Activated T-helper 2 cell treated with anti-CD3 and anti-CD28 coated beads, Interferon-gamma antibody, Interleukin-2, Interleukin-4, amounts not matched to agents 10 μg/mL and 5 μg/mL and 100 μg/mL, durations not matched to agents 14 hours and 24 hours and 36 hours (primary cell): ENCODE data around the gene ZNF391. TPM values are rescaled to one million over a fixed set of nuclear protein-coding genes. Genes with fewer than 3 reads are reported as not detected.
"Not testable (repeated sequence)": the region's sequence is repeated elsewhere in the genome, so short reads cannot be mapped to it uniquely, and the experiment has no call there.

Experiments
- DNase-seq: peaks from one replicate; pipeline ENCODE4 v3.0.0; 2021; ENCODE audit warnings: low spot score
- H3K27ac Mint-ChIP-seq: one replicate; pipeline ENCODE4 v1.8.0; 2021; ENCODE audit warnings: mixed read lengths
- H3K27me3 Mint-ChIP-seq: one replicate; pipeline ENCODE4 v1.8.0; 2021; ENCODE audit warnings: low read depth, mixed read lengths
- H3K36me3 Mint-ChIP-seq: one replicate; pipeline ENCODE4 v1.8.0; 2021; ENCODE audit warnings: low read depth, mixed read lengths
- H3K4me1 Mint-ChIP-seq: one replicate; pipeline ENCODE4 v1.8.0; 2021; ENCODE audit warnings: low read depth, mixed read lengths
- H3K4me3 Mint-ChIP-seq: one replicate; pipeline ENCODE4 v1.8.0; 2021; ENCODE audit warnings: low read depth, mild to moderate bottlenecking, moderate library complexity, mixed read lengths
- H3K9me3 Mint-ChIP-seq: one replicate; pipeline ENCODE4 v1.8.0; 2021; ENCODE audit warnings: mixed read lengths
- intact Hi-C: fragments of 100-400 bp; cut with micrococcal nuclease; formaldehyde crosslinking; loops from one replicate; pipeline ENCODE4 v1.15.1; 2023
- total RNA-seq: library from RNA; stranded (reverse); gene quantifications from 2 replicates; pipeline ENCODE4 v1.2.3, GENCODE V29; 2022

Gene ZNF391
- total RNA-seq, 1 donor from 2014 or later, result 0.82 TPM

DNA sequence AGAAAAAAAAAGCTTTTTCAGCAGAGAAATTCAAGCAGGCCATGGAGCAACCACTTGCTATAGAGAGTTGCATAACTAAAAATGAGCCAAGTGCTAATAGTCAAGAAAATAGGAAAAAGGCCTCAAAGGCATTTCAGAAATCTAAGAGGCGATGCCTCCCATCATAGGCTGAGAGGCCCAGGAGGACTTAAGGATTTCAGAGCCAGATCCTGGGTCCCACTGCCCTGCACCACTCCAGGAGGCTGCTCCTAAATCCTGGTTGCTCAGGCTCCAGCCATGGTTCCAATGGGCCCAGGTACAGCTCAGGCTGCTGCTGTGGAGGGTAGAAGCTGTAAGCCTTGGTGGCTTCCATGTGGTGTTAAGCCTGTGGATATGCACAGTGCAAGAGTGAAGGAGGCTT is 5.5 kb downstream of the ZNF391 start:
- Mint-ChIP-seq H3K4me3 (no peak overlapping the region), H3K4me1 (no peaks in the 10 kb centered on the region), H3K36me3 (peaks cover 9% of the 10 kb centered on the region), H3K27ac (no peak overlapping the region), H3K9me3 (peaks cover 23% of the 10 kb centered on the region), H3K27me3 (no peaks in the 10 kb centered on the region)
- intact Hi-C loops, result no loop called here
- DNase-seq, result no peak

- intact Hi-C loops, result no loop called here
- no peaks in the 10 kb centered on the region for H3K27me3 Mint-ChIP-seq
- no peak overlapping the region for H3K27ac Mint-ChIP-seq
- peaks cover 66% of the 10 kb centered on the region for H3K9me3 Mint-ChIP-seq
- H3K4me3 Mint-ChIP-seq, result no peak overlapping the region
- DNase-seq, result no peak
- H3K36me3 Mint-ChIP-seq, result peaks cover 24% of the 10 kb centered on the region
- H3K4me1 Mint-ChIP-seq, result no peaks in the 10 kb centered on the region
Measured at GRCh38 chr6:27400877-27401642, 12.5 kb downstream of the ZNF391 start.

GRCh38 chr6:27406085-27406484 is 17.5 kb downstream of the ZNF391 start:
- Mint-ChIP-seq H3K27me3 (no peaks in the 10 kb centered on the region), H3K4me3 (no peak overlapping the region), H3K4me1 (no peaks in the 10 kb centered on the region), H3K27ac (no peak overlapping the region), H3K9me3 (peaks cover 48% of the 10 kb centered on the region), H3K36me3 (peaks cover 3% of the 10 kb centered on the region)
- no peak for DNase-seq
- intact Hi-C loops, result no loop called here

DNA sequence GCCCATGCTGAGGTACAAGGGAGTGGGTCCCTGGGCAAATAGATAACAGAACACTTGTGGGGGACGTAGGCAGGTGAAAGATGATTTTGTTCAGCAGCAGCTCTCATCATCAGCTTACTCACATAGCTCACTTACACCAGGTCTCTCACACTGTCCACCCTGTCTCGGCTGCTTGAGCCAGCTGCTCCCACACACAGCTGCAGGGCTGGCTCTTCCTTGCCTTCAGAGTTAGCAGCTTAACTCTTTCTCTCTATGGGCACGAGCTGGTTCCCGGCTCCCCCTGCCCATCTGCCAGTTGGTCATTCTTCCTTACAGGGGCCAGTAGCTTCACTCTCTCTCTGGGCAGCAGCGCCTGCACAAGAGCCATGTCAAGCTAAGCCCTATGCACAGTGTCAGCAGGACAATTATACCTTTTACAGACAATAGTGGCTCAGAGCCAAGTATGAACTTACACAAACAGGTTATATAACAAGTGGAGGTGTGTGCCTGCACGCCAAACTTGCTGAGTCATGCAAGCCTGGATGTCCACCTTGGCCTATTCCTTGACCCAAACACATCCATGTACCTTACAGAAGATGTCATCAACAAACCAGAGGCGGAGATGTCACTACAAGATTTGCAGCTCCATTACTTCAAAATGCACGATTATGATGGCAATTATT is 18.7 kb downstream of the ZNF391 start:
- Mint-ChIP-seq H3K4me3 (no peak overlapping the region), H3K27ac (no peak overlapping the region), H3K4me1 (no peaks in the 10 kb centered on the region), H3K36me3 (peaks cover 3% of the 10 kb centered on the region), H3K27me3 (no peaks in the 10 kb centered on the region), H3K9me3 (peaks cover 36% of the 10 kb centered on the region)
- DNase-seq, result no peak
- intact Hi-C loops, result no loop called here

GRCh38 chr6:27414300-27414699 is 25.7 kb downstream of the ZNF391 start:
- H3K36me3 Mint-ChIP-seq, result no peaks in the 10 kb centered on the region
- no peak for DNase-seq
- intact Hi-C loops, result no loop called here
- peaks cover 28% of the 10 kb centered on the region for H3K9me3 Mint-ChIP-seq
- H3K4me1 Mint-ChIP-seq, result no peaks in the 10 kb centered on the region
- H3K27ac Mint-ChIP-seq, result no peak overlapping the region
- no peaks in the 10 kb centered on the region for H3K27me3 Mint-ChIP-seq
- H3K4me3 Mint-ChIP-seq, result no peak overlapping the region

DNA sequence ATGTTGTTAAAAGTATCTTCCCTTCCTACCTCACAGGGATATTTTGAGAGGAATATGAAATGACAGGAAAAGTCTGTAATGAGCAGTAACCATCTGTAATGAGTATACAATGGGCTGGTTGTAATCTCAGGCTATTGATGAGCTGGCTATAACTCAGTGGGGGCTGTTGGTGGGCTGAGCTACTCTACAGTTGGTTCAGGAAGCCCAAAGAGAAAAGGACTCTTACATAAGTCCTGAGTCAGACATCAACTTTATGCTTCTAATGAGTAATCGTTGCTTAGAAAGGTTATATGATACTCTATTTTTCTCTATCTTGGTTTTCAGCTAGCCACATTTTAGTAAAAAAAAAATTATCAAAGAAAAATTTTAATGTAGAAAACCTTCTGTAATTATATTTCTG is 26.4 kb downstream of the ZNF391 start:
- no peak overlapping the region for H3K27ac Mint-ChIP-seq
- no peak for DNase-seq
- H3K4me3 Mint-ChIP-seq, result no peak overlapping the region
- H3K9me3 Mint-ChIP-seq, result peaks cover 26% of the 10 kb centered on the region
- H3K27me3 Mint-ChIP-seq, result no peaks in the 10 kb centered on the region
- H3K36me3 Mint-ChIP-seq, result no peaks in the 10 kb centered on the region
- no peaks in the 10 kb centered on the region for H3K4me1 Mint-ChIP-seq
- intact Hi-C loops, result no loop called here

- Mint-ChIP-seq H3K27me3 (no peaks in the 10 kb centered on the region), H3K4me3 (no peak overlapping the region), H3K4me1 (no peaks in the 10 kb centered on the region), H3K9me3 (peaks cover 19% of the 10 kb centered on the region), H3K36me3 (no peaks in the 10 kb centered on the region), H3K27ac (no peak overlapping the region)
- DNase-seq, result no peak
- intact Hi-C loops, result no loop called here
Measured at GRCh38 chr6:27415898-27416297, 27.3 kb downstream of the ZNF391 start.

DNA sequence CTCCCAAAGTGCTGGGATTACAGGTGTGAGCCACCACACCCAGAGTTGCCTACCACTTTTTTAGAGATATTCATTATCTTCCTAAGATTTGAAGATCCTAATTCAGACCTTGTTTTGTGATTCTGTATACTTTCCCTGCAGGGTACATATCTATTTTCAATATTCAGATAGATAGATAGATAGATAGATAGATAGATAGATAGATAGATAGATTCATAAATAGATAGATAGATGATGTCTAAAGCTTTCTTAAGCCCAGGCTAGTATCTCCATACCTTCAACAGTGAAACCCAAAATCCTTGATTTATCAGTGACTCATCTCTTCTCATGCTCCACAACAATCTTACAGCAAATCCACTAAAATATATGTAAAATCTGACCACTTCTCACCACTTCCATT is 30.8 kb downstream of the ZNF391 start:
- intact Hi-C loops, result no loop called here
- H3K27me3 Mint-ChIP-seq, result no peaks in the 10 kb centered on the region
- DNase-seq, result no peak
- no peaks in the 10 kb centered on the region for H3K36me3 Mint-ChIP-seq
- no peaks in the 10 kb centered on the region for H3K4me1 Mint-ChIP-seq
- H3K4me3 Mint-ChIP-seq, result no peak overlapping the region
- H3K27ac Mint-ChIP-seq, result no peak overlapping the region
- H3K9me3 Mint-ChIP-seq, result peaks cover 27% of the 10 kb centered on the region

DNA sequence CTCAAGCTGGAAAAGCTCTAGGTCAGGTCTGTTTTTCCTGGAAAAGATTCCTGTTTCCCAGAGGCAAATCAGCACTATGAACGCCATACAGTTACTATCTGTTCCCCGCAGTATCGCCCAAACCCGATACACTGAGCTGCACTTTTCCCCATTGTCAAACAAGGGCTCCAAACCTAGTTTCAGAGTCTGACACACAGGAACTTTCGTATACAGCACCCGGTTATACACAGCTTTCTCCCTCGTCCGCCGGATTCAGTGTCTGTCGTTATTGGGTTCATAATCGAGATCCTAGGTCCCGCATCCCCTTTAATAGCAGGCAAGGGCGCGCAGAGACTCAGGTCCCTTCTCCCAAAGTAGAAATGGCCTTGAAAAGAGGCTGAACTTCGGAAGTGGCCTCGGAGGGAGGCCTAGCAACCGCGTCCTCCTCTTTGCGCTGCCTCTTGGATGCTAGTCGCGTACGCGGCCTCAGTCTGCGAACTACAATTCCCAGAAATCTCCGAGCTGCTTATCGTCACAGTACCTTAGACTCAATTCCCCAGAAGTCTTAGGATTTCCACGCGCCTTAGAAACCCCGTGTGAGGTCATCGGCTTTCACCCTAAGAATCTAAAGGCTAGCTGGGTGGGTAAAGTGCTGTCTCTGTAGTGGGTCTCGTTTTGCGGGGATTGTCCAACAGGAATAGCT is 34.2 kb downstream of the ZNF391 start:
- Mint-ChIP-seq H3K4me1 (no peaks in the 10 kb centered on the region), H3K27ac (no peak overlapping the region), H3K27me3 (no peaks in the 10 kb centered on the region), H3K4me3 (no peak overlapping the region), H3K36me3 (no peaks in the 10 kb centered on the region), H3K9me3 (peaks cover 11% of the 10 kb centered on the region)
- intact Hi-C loops, result no loop called here
- DNase-seq, result no peak

- H3K27ac Mint-ChIP-seq, H3K4me1 Mint-ChIP-seq, intact Hi-C loops, H3K36me3 Mint-ChIP-seq, H3K4me3 Mint-ChIP-seq, DNase-seq, H3K27me3 Mint-ChIP-seq: not testable (repeated sequence)
- peaks cover 16% of the 10 kb centered on the region for H3K9me3 Mint-ChIP-seq
Measured at GRCh38 chr6:27424851-27425250, 36.3 kb downstream of the ZNF391 start.

- Mint-ChIP-seq H3K4me3 (no peak overlapping the region), H3K27me3 (no peaks in the 10 kb centered on the region), H3K27ac (no peak overlapping the region), H3K9me3 (peaks cover 17% of the 10 kb centered on the region), H3K36me3 (no peaks in the 10 kb centered on the region), H3K4me1 (no peaks in the 10 kb centered on the region)
- DNase-seq, result no peak
- intact Hi-C loops, result no loop called here
Measured at GRCh38 chr6:27426045-27426620, 37.6 kb downstream of the ZNF391 start.

- intact Hi-C loops, result no loop called here
- Mint-ChIP-seq H3K9me3 (peaks cover 13% of the 10 kb centered on the region), H3K36me3 (no peaks in the 10 kb centered on the region), H3K27ac (no peak overlapping the region), H3K27me3 (no peaks in the 10 kb centered on the region), H3K4me3 (no peak overlapping the region), H3K4me1 (no peaks in the 10 kb centered on the region)
- DNase-seq, result no peak
Measured at GRCh38 chr6:27428502-27428901, 39.9 kb downstream of the ZNF391 start.

DNA sequence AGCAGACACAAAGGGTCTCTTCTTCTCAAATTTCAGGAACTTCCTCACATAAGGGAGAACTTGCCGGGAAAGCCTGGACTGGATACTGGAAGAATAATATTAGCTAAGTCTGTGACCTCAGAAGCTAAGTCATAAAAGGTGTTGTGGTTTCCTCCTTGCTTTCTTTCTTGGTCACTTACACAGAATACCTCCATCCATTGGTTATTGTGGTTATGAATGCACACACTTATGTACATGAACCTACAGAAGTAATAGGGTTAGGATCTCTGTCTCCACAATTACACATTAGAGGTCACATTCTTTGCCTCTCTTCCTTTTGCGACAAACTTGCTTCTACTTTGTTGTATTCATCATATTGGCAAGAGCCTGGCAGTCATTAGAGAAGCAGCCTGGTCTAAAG is 40.4 kb downstream of the ZNF391 start:
- no peaks in the 10 kb centered on the region for H3K4me1 Mint-ChIP-seq
- DNase-seq, result no peak
- peaks cover 16% of the 10 kb centered on the region for H3K9me3 Mint-ChIP-seq
- no peaks in the 10 kb centered on the region for H3K27me3 Mint-ChIP-seq
- no peak overlapping the region for H3K4me3 Mint-ChIP-seq
- no peak overlapping the region for H3K27ac Mint-ChIP-seq
- intact Hi-C loops, result no loop called here
- no peaks in the 10 kb centered on the region for H3K36me3 Mint-ChIP-seq
